ENCODE results near the gene WRAP53.

DNA sequence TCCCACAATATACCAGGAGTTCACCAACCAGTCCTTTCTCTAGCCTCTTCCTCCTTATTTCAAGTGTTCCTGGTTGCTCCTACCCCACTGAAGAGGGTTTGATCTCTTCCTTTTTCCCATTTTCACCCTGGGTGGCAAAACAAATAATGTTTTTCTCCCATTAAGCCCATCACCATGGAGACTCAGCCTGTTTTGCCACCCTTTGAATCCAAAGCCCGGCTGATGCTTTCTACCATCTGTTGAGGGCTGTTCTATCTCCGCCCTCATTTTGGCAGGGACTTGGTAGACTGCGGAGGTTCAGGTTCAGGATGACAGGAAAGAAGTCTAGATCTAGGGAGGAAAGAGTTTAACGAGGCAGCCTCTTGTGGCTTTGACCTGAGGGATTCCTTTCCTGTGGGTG lies 31.8 kb downstream of the WRAP53 start:
- TF ChIP-seq, protein P1, sequence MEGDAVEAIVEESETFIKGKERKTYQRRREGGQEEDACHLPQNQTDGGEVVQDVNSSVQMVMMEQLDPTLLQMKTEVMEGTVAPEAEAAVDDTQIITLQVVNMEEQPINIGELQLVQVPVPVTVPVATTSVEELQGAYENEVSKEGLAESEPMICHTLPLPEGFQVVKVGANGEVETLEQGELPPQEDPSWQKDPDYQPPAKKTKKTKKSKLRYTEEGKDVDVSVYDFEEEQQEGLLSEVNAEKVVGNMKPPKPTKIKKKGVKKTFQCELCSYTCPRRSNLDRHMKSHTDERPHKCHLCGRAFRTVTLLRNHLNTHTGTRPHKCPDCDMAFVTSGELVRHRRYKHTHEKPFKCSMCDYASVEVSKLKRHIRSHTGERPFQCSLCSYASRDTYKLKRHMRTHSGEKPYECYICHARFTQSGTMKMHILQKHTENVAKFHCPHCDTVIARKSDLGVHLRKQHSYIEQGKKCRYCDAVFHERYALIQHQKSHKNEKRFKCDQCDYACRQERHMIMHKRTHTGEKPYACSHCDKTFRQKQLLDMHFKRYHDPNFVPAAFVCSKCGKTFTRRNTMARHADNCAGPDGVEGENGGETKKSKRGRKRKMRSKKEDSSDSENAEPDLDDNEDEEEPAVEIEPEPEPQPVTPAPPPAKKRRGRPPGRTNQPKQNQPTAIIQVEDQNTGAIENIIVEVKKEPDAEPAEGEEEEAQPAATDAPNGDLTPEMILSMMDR (IDR thresholded peaks at IDR 0.05 in 8 of 11, conservative IDR thresholded peaks at IDR 0.05 in 3 of 11), result no peak
- TF ChIP-seq POLR2A (IDR thresholded peaks at IDR 0.05), result no peak
